GM21367 (cell line): ENCODE measurements around the gene SLC5A6.
"Not testable (repeated sequence)": the region's sequence is repeated elsewhere in the genome, so short reads cannot be mapped to it uniquely, and the experiment has no call there.

Source experiments
- ATAC-seq: cut with Tn5 transposase; IDR thresholded peaks from one replicate; pipeline ENCODE4 v1.9.1; 2021; ENCODE audit not compliant: unreplicated experiment

Gene SLC5A6

DNA sequence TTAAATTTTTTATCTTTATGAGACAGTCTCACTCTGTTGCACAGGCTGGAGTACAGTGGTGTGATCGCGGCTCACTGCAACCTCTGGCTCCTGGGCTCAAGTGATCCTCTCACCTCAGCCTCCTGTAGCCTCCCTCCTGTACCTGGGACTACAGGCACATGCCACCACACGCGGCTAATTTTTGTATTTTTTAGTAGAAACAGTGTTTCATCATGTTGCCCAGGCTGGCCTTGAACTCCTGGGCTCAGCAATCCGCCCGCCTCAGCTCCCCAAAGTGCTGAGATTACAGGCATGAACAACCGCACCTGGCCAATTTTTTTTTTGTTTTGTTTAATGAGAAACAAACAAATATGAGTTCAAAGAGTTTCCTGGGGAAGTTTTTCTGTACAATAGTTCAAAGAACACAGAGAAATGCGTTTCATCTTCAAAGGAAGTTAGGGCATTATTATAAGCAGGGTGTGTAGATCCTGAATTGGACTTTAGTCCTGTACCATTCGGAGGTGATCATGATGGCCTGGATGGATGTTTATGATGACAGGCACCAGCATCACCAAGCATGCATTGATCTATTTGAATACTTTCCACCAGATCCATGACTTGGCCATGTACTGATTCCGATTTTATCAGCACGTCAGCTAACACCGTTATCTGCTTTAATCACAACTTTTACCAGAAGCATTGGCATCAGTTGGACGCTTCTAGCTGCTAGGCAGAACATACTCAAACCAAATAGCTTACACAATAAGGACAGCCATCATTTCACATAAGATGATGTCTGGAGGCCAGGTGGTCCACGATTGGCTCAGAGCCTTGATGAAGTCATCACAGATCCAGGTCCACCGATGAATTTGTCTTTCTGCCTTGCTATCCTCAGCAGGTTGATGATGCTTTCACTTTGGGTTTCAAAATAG is 34.4 kb downstream of the SLC5A6 start:
- no peak for ATAC-seq

GRCh38 chr2:27175781-27176180 is 36.3 kb downstream of the SLC5A6 start:
- not testable (repeated sequence) for ATAC-seq

GRCh38 chr2:27175330-27175729 is 36.7 kb downstream of the SLC5A6 start:
- ATAC-seq: no peak

DNA sequence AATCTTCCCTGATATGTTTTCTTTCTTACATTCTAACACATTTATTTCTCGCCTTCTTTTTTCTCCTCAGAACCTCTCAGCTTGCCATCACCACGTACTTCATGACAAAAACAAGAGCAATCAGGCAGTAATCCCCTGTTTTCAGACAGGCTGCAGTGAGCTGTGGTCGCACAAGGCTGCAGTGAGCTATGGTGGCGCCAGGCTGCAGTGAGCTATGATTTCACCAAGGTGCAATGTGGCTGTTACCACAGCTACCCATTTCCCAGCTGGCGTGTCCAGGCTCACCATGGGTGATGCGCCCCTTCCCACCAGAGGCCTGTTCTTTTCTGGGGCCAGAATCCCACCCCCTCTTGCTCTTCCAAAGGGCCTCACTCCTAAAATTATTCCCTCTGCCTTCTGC is 37.4 kb downstream of the SLC5A6 start:
- no peak for ATAC-seq

DNA sequence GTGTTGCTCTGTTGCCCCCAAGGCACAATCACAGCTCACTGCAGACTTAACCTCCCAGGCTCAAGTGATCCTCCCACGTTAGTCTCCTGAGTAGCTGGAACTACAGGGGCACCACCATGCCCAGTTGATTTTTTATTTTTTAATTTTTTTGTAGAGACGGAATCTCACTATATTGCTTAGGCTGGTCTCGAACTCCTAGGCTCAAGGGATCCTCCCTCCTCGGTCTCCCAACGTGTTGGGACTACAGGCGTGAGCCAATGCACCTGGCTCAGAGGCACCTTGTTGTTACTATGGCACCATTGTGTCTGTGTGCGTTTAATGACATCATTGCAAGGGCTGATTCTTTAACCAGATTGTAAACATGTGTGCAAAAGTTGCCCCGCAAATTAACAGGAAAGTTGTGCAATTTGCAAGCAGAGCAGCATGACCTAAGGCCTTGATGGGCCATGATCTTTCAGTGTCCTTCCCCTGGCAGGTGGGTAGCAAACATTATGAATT is 40.7 kb downstream of the SLC5A6 start:
- ATAC-seq: no peak

DNA sequence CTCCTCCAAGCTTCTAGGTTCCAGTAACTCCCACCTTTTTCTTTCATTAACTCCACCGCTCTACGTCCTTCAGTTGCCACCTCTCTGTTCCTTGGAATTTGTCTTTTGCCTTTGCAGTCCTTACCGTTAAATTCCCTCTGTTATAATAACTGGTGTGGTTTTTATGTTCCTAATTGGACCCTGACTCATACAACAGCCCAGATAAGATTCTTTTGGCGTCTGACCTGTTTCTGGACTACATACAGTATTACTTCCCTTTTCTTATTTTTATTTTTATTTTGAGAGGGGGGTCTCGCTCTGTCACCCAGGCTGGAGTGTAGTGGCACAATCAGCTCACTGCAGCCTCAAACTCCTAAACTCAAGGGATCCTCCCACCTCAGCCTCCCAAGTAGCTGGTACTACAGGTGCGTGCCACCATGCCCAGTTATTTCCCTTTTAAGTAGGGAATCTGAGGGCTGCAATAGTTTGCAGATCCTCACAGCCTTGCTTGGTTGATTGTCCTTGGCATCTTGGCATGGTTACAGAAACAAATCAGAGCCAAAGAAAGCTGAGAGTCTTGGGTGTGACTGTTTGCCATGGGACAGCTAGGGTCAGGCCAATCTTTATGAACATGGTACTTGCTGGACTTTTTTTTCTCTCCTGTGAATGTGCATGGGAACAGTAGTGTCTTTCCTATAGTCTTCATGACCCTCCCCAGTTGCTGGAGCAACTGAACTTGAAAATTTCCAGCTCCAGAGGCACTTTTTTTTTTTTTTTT is 41.3 kb downstream of the SLC5A6 start:
- no peak for ATAC-seq

- no peak for ATAC-seq
These were observed 46.9 kb downstream of the SLC5A6 start for GRCh38 chr2:27164960-27165763.

DNA sequence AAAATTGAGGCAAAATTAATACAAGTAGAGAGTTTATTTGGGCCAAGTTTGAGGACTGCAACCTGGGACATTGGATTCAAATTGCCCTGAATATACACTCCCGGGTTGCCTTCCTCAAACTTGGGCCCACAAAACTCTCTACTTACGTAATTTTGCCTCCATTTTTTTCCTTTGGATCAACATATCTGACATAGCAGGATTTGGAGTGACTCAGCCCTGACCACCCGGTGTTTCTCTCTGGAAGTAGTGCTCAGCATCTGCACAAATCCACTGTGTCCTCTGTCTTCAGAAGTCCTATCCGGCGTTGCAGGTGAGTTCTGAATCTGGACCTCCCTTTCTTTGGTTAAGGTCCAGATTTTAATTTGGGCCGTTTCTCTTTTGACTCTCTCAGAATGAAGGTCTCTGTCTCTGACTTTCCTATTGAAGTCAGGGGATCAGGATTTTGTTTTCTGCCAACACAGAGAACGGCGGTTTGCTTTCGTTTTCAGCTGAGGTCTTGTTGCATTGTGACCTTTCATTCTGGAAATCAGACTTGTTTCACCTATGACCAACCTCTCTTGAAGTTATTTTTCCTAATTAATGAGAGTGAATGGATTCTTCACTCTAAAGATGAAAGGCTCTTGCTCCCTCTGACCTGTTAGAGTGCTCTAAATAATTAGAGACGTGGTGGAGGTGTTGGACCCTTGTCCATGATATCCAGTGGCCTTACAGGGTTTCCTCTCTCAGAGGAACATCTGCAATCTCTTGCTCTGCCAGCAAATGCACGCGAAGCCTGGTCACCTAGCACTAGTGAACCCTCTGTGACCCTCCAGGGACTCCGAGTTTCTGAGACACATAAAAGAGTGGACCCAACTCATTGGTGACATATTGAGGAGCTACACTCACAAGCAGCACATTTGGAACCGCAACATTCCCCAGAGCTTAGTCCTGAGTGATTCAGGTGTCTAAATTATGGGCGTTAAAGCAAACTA is 49.6 kb downstream of the SLC5A6 start:
- ATAC-seq: no peak

- no peak for ATAC-seq
These were observed 51.9 kb downstream of the SLC5A6 start for GRCh38 chr2:27160191-27160590.

- ATAC-seq: no peak
These were observed 52.8 kb downstream of the SLC5A6 start for GRCh38 chr2:27159271-27159670.

- no peak for ATAC-seq
These were observed 53.6 kb downstream of the SLC5A6 start for GRCh38 chr2:27158468-27158867.

DNA sequence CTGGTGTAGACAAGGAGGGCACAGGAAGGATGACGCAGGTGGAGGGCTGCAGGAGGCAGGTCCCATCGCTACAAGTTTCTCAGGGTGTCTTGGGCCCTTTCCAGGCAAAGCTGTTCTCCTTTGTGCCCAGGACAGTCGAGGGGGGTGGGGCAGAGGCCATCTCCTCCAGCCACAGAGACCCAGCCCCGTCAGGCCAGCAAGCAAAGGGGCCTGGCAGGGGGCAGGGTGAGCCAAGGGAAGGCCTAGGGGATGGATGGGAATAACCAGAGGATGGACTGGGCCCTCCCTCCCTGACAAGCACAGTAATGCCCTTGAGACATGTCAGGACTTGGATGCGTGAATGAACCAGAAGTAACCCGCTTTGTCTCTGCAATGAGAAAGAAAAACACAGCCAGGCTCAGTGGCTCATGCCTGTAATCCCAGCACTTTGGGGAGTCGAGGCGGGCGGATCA is 57.0 kb downstream of the SLC5A6 start:
- no peak for ATAC-seq

DNA sequence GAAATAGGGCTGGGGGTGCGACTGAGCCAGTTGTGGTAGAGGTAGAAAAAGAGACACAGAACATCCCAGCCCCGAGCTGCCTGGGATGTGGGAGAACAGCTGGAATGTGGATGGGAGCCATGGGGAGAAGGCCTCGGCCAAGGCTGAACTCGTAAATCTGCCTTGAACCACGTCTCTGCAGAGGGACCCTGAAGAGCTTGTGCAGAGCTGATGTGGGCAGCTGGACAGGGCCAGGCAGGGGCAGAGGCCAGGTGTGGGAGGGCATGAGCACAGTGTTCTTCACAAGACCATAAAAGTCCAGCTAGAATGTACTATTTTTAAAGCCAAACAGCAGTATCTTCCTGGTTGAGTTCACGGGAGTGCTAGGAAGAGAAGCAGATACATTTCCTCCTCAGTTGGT is 57.6 kb downstream of the SLC5A6 start:
- ATAC-seq: no peak

- ATAC-seq: no peak
These were observed 59.1 kb downstream of the SLC5A6 start for GRCh38 chr2:27152796-27153464.

- no peak for ATAC-seq
These were observed 59.8 kb downstream of the SLC5A6 start for GRCh38 chr2:27152102-27152795.

DNA sequence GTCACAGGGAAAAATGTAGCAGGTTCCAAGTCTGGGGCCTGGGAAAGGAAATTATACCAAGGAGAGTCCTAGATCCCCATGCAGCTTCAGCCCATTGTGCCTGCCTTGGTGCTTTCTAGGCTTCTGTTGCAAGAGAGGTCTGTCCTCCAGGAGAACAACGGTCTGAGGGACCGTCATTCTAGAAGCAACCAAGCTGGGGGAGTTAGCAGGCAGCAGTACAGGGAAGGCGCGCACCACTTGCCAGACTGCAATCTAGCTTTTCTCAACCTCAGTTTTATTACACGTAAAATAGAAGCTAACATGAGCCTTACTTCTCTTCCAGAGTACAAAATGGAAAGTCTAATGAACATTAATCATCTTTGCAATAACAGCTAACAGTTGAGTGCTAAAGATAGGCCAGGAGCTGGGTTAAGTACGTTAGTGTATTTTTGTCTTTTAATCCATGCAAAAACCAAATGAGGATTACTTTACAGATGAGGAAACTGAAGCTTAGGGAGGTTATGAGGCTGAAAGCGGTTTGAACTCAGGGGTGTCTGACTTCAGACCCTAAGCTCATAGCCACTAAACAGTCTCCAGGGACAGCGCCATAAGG is 61.3 kb downstream of the SLC5A6 start:
- ATAC-seq: no peak
